OCI-M2 (cell line): ENCODE results near the gene LVRN.

ENCODE experiments used
- DNase-seq: peaks from one replicate; lab custom pipeline; 2025; ENCODE audit not compliant: unreplicated experiment; lab: John Stamatoyannopoulos, UW

The LVRN gene

GRCh38 chr5:115961381-115962238, 665 bp upstream of the LVRN start:
- no peak for DNase-seq

GRCh38 chr5:115962565-115963402, 509 bp downstream of the LVRN start:
- DNase-seq = no peak

GRCh38 chr5:115963566-115963965, 1.3 kb downstream of the LVRN start:
- DNase-seq = no peak

- DNase-seq = no peak
Measured at GRCh38 chr5:115968770-115969169, 6.5 kb downstream of the LVRN start.

GRCh38 chr5:115977096-115977495, 14.8 kb downstream of the LVRN start:
- DNase-seq = no peak

GRCh38 chr5:115977988-115978387, 15.7 kb downstream of the LVRN start:
- no peak for DNase-seq

GRCh38 chr5:115978779-115979178, 16.5 kb downstream of the LVRN start:
- no peak for DNase-seq

GRCh38 chr5:115979201-115980041, 17.1 kb downstream of the LVRN start:
- DNase-seq = no peak

- DNase-seq = no peak
Measured at GRCh38 chr5:115983519-115983918, 21.2 kb downstream of the LVRN start.

GRCh38 chr5:115985802-115986757, 23.8 kb downstream of the LVRN start:
- no peak for DNase-seq

- DNase-seq = no peak
Measured at GRCh38 chr5:115988002-115988401, 25.7 kb downstream of the LVRN start.

- no peak for DNase-seq
Measured at GRCh38 chr5:115992848-115993350, 30.6 kb downstream of the LVRN start.

- DNase-seq = no peak
Measured at GRCh38 chr5:115995351-115995750, 33.1 kb downstream of the LVRN start.

- DNase-seq = no peak
Measured at GRCh38 chr5:116002116-116002906, 40.0 kb downstream of the LVRN start.

GRCh38 chr5:116004248-116004647, 42.0 kb downstream of the LVRN start:
- no peak for DNase-seq

- no peak for DNase-seq
Measured at GRCh38 chr5:116009806-116010205, 47.5 kb downstream of the LVRN start.

GRCh38 chr5:116011046-116011445, 48.8 kb downstream of the LVRN start:
- DNase-seq = no peak

- DNase-seq = no peak
Measured at GRCh38 chr5:116013207-116013785, 51.0 kb downstream of the LVRN start.

- DNase-seq = no peak
Measured at GRCh38 chr5:116013936-116014335, 51.7 kb downstream of the LVRN start.
